ENCODE data around the gene UBALD2. TPM values are rescaled to one million over a fixed set of nuclear protein-coding genes. Genes with fewer than 3 reads are reported as not detected.

Gene UBALD2
- polyA plus RNA-seq, 1 of the 3 experiments (the other 2 are of a cell fraction), result 27.0 TPM

DNA sequence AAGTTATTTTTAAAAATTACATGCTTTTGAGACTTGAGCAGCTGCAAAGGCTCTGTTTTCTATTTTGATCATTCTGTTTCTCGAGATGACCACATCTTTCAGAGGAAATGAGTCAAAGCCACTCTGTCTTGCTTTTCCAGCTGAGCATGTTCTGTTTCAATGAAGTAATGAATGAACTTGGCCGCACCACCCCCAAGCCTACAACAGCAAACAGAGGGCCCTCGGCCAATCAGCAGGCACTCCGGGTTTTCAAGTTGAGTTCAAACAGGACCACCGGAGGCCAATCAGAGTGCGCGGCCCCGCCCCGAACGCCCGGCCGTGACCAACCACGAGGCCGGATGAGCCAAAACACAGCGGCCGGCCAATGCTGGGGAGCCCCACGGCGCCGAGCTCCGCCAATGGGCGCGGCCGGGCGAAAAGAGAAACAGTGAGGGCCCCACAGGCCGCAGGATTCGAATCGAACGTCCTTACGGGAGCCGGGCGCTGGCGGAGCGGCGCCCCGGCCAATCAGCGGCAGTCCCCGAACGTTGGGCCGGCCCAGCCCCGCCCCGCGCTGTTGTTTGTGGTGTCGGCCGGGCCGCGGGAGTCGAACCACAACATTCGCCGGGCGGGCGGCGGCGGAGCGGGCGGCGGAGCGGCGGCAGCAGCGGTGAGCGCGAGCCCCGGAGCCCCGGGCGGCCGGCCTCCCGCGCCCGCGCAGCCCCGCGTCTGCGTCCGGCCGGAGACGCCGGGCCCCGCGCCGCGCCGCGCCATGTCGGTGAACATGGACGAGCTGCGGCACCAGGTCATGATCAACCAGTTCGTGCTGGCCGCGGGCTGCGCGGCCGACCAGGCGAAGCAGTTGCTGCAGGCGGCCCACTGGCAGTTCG, at the start of gene UBALD2 (continued):
- TF ChIP-seq TEAD4 (IDR thresholded peaks at IDR 0.05; ENCODE audit: borderline replicate concordance, insufficient read depth) (no peak), TAF1 (IDR thresholded peaks at IDR 0.05; ENCODE audit: borderline replicate concordance, low read depth, low read length) (peak; percentile 74), RCOR1 (IDR thresholded peaks at IDR 0.05; ENCODE audit: low read length) (peak; percentile 26; the same call in 1 of the 2 replicates), FOXJ3 (CRISPR knock-in tag; IDR thresholded peaks at IDR 0.05) (0 out of 2 replicates have a peak, but pooled peaks have one; percentile 34), SMC3 (IDR thresholded peaks at IDR 0.05; ENCODE audit: low read depth, low read length) (no peak), CHD2 (IDR thresholded peaks at IDR 0.05; ENCODE audit: low read length, partially characterized antibody) (peak; percentile 92), MEF2A (IDR thresholded peaks at IDR 0.05; ENCODE audit: borderline replicate concordance, low read depth) (no peak; the same call in 1 of the 2 replicates), POLR2AphosphoS5 (IDR thresholded peaks at IDR 0.05; ENCODE audit: low read depth, low read length) (peak; percentile 79; the same call in 1 of the 2 replicates), ELF1 (IDR thresholded peaks at IDR 0.05) (no peak; the same call in 1 of the 2 replicates), YY1 (IDR thresholded peaks at IDR 0.05; ENCODE audit: low read depth) (no peak)
- TF ChIP-seq, protein P1, sequence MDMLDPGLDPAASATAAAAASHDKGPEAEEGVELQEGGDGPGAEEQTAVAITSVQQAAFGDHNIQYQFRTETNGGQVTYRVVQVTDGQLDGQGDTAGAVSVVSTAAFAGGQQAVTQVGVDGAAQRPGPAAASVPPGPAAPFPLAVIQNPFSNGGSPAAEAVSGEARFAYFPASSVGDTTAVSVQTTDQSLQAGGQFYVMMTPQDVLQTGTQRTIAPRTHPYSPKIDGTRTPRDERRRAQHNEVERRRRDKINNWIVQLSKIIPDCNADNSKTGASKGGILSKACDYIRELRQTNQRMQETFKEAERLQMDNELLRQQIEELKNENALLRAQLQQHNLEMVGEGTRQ (IDR thresholded peaks at IDR 0.05; ENCODE audit: borderline replicate concordance, low read depth, low read length), result no peak
- TF ChIP-seq, protein P2, sequence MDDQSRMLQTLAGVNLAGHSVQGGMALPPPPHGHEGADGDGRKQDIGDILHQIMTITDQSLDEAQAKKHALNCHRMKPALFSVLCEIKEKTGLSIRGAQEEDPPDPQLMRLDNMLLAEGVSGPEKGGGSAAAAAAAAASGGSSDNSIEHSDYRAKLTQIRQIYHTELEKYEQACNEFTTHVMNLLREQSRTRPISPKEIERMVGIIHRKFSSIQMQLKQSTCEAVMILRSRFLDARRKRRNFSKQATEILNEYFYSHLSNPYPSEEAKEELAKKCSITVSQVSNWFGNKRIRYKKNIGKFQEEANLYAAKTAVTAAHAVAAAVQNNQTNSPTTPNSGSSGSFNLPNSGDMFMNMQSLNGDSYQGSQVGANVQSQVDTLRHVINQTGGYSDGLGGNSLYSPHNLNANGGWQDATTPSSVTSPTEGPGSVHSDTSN (IDR thresholded peaks at IDR 0.05), result peak; percentile 71; the same call in 1 of the 2 replicates

DNA sequence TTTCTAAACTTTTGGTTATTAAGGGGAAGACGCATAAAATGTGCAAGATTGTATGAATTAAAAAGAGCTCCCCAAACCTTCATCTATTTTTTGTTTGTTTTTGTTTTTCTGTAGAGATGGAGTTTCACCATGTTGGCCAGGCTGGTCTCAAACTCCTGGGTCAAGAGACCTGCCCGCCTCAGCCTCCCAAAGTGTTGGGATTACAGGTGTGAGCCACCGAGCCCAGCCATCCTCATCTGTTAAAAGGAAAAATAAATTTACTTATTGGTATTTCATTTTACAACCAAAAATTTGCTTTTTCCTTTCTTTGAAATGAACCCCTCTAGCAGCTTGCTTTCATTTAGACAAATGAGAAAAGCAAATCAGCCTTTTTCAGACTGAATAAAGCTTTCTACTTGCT, 48.1 kb upstream of the UBALD2 start:
- Histone ChIP-seq H3K4me2 (no peak overlapping the region), H3K36me3 (replicated peaks in 1 of 2; ENCODE audit: control insufficient read depth in 1 of 2, insufficient read depth in 2 of 2, low read length in 1 of 2) (no peaks in the 10 kb centered on the region), H2AFZ (ENCODE audit: low read depth) (no peak overlapping the region), H4K20me1 (ENCODE audit: insufficient read depth) (no peaks in the 10 kb centered on the region), H3K4me1 (ENCODE audit: control insufficient read depth in 1 of 2, insufficient read depth in 2 of 2, low read depth in 1 of 2, low read length in 1 of 2) (no peaks in the 10 kb centered on the region), H3K9ac (no peak overlapping the region), H3K79me2 (ENCODE audit: insufficient read depth) (no peaks in the 10 kb centered on the region), H3K27me3 (ENCODE audit: insufficient read depth) (no peaks in the 10 kb centered on the region), H3K27ac (ENCODE audit: low read depth in 2 of 2, low read length in 1 of 2) (no peak overlapping the region), H3K4me3 (ENCODE audit: low read depth in 2 of 2, low read length in 1 of 2) (no peak overlapping the region), H3K9me2 (no peaks in the 10 kb centered on the region; the same call in 1 of the 2 replicates), H3K9me3 (no peaks in the 10 kb centered on the region), H3F3A (replicated peaks; ENCODE audit: insufficient read depth) (no peaks in the 10 kb centered on the region)
- ChIA-PET POLR2A (no interaction called here), CTCF (interaction anchor here (0.8 to 3.6 kb wide), 7 partner anchors 11 to 203 kb away, joined by 3 to 14 read pairs (median 5); no protein-coding TSS in a partner anchor)
- DNase-seq, result no peak
- WGBS (ENCODE audit: low lambda C conversion rate), result 96% methylated on average over 3 of the region's 3 CpGs
- TF ChIP-seq MXI1 (IDR thresholded peaks at IDR 0.05; ENCODE audit: low read depth, low read length) (no peak), RCOR1 (IDR thresholded peaks at IDR 0.05; ENCODE audit: low read length) (no peak), FOSL2 (IDR thresholded peaks at IDR 0.05; ENCODE audit: borderline replicate concordance, low read depth) (no peak), FOXJ3 (CRISPR knock-in tag; IDR thresholded peaks at IDR 0.05) (no peak), TEAD4 (IDR thresholded peaks at IDR 0.05; ENCODE audit: borderline replicate concordance, insufficient read depth) (no peak), RFX5 (IDR thresholded peaks at IDR 0.05; ENCODE audit: low read length) (no peak), YY1 (IDR thresholded peaks at IDR 0.05; ENCODE audit: low read depth) (no peak), RXRA (IDR thresholded peaks at IDR 0.05; ENCODE audit: borderline replicate concordance, low read depth) (no peak), NFIC (IDR thresholded peaks at IDR 0.05; ENCODE audit: borderline replicate concordance) (no peak), GATA2 (CRISPR knock-in tag; IDR thresholded peaks at IDR 0.05) (no peak), GABPA (IDR thresholded peaks at IDR 0.05; ENCODE audit: low read depth) (no peak), ZBTB33 (IDR thresholded peaks at IDR 0.05; ENCODE audit: borderline replicate concordance, low read depth) (no peak)
- TF ChIP-seq, protein P3, sequence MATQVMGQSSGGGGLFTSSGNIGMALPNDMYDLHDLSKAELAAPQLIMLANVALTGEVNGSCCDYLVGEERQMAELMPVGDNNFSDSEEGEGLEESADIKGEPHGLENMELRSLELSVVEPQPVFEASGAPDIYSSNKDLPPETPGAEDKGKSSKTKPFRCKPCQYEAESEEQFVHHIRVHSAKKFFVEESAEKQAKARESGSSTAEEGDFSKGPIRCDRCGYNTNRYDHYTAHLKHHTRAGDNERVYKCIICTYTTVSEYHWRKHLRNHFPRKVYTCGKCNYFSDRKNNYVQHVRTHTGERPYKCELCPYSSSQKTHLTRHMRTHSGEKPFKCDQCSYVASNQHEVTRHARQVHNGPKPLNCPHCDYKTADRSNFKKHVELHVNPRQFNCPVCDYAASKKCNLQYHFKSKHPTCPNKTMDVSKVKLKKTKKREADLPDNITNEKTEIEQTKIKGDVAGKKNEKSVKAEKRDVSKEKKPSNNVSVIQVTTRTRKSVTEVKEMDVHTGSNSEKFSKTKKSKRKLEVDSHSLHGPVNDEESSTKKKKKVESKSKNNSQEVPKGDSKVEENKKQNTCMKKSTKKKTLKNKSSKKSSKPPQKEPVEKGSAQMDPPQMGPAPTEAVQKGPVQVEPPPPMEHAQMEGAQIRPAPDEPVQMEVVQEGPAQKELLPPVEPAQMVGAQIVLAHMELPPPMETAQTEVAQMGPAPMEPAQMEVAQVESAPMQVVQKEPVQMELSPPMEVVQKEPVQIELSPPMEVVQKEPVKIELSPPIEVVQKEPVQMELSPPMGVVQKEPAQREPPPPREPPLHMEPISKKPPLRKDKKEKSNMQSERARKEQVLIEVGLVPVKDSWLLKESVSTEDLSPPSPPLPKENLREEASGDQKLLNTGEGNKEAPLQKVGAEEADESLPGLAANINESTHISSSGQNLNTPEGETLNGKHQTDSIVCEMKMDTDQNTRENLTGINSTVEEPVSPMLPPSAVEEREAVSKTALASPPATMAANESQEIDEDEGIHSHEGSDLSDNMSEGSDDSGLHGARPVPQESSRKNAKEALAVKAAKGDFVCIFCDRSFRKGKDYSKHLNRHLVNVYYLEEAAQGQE (IDR thresholded peaks at IDR 0.05; ENCODE audit: low read depth, low read length), result no peak
- TF ChIP-seq, protein P2 (IDR thresholded peaks at IDR 0.05), result no peak
